Spleen (tissue), 7 donors: Measurements from ENCODE around the gene ALDH4A1.

ENCODE experiments used
- CTCF ChIP-seq, 11 experiments: fragments of 200-600 bp in 7 of 11; fragments of 450-650 bp in 4 of 11; sonication (generic) in 4 of 11; IDR thresholded peaks in 8 of 11; conservative IDR thresholded peaks in 3 of 11; 1 replicate in 7 of 11; 2 replicates in 4 of 11; pipeline versions ENCODE4 v1.4.0 to v1.8.0; 2016 to 2021; ENCODE audit warnings: antibody characterized with exemption in 11 of 11, inconsistent platforms in 4 of 11, mild to moderate bottlenecking in 1 of 11
- POLR2A ChIP-seq, 3 donors: fragments of 450-650 bp; IDR thresholded peaks; one replicate each; pipeline ENCODE4 v1.5.1; 2017; ENCODE audit warnings: antibody characterized with exemption in 3 of 3, mild to moderate bottlenecking in 1 of 3
- POLR2AphosphoS5 ChIP-seq, 3 donors: sonication (generic); formaldehyde crosslinking; IDR thresholded peaks; one replicate each; pipeline ENCODE4 v1.5.1; 2017; ENCODE audit warnings: antibody characterized with exemption in 3 of 3
- donor health status: DM: no; HTN: no; CAD: no; lungs with moderate emphysema.
- donor health status: DM: no; HTN: no; CAD: no.
- donor health status: DM: no; HTN: no; CAD: no.

DNA sequence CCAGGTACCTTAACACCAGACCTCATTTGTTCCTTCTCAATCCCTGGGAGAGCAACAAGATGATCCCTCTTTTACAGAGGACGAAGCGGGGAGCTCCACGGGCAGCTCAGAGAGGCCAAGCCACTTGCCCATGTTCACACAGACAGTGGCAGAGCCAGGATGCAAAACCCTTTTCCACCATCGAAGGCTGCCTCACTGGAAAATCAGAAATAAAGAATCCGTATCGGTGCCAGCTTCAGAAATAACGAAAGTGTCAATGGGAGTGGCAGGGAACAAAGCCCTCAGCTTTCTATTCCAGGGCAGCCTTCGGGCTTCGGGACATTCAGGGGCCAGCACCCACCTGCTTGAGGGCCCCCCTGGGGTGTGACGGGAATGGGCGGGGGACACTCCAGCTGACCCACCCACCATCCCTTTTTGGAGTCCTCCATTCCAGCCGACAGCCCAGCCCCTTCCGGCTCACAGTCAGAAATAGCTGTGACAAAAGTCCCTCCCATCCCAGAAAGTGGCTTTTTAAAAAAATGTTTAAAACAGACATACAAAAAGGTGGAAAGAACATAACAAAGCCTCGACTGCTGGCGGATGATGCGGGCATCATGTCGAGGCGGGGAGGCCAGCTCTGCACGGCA is 48.2 kb upstream of the ALDH4A1 start:
- no peak for TF ChIP-seq CTCF (IDR thresholded peaks at IDR 0.05 in 8 of 11, conservative IDR thresholded peaks at IDR 0.05 in 3 of 11)
- TF ChIP-seq POLR2A (IDR thresholded peaks at IDR 0.05), result no peak
- peak; percentile 71 to 73 (median 71) for TF ChIP-seq POLR2AphosphoS5 (IDR thresholded peaks at IDR 0.05)
